HepG2 (cell line): Measurements from ENCODE around the gene OAF. TPM values are rescaled to one million over a fixed set of nuclear protein-coding genes. Genes with fewer than 3 reads are reported as not detected.
A peak's percentile ranks its signal among the peaks of the same experiment; 100 is the strongest.

Source experiments
- AKAP8 ChIP-seq: sonication (generic); formaldehyde crosslinking; IDR thresholded peaks from 2 replicates; pipeline ENCODE4 v1.5.1; 2020; ENCODE audit warnings: mild to moderate bottlenecking, missing genetic modification reagents
- ERF ChIP-seq: IDR thresholded peaks from 2 replicates; pipeline ENCODE4 v1.6.1; 2018; ENCODE audit warnings: missing biosample characterization, missing genetic modification reagents
- FOXM1 ChIP-seq: sonication (generic); formaldehyde crosslinking; IDR thresholded peaks from 2 replicates; pipeline ENCODE4 v1.5.0; 2020; ENCODE audit warnings: missing genetic modification reagents
- FOXO4 ChIP-seq: sonication (generic); formaldehyde crosslinking; conservative IDR thresholded peaks from 2 replicates; pipeline ENCODE4 v1.8.1; 2023; ENCODE audit warnings: missing genetic modification reagents
- GATAD2A ChIP-seq: IDR thresholded peaks from 2 replicates; pipeline ENCODE4 v1.6.1; 2016
- IKZF5 ChIP-seq: IDR thresholded peaks from 2 replicates; pipeline ENCODE4 v1.6.1; 2018; ENCODE audit warnings: missing genetic modification reagents, mild to moderate bottlenecking, missing compliant biosample characterization
- KDM3A ChIP-seq: IDR thresholded peaks from 2 replicates; pipeline ENCODE4 v1.6.1; 2018; ENCODE audit warnings: low read depth, missing compliant biosample characterization
- NFIB ChIP-seq: sonication (generic); formaldehyde crosslinking; IDR thresholded peaks from 2 replicates; pipeline ENCODE4 v1.9.0; 2021; ENCODE audit warnings: missing genetic modification reagents, mild to moderate bottlenecking, borderline replicate concordance
- NFYB ChIP-seq: sonication (generic); formaldehyde crosslinking; IDR thresholded peaks from 2 replicates; pipeline ENCODE4 v1.4.0; 2020; ENCODE audit warnings: missing genetic modification reagents
- RFX1 ChIP-seq: fragments of 450-650 bp; IDR thresholded peaks from 2 replicates; pipeline ENCODE4 v1.6.1; 2017
- XRCC5 ChIP-seq: fragments of 200-400 bp; formaldehyde crosslinking; optimal IDR thresholded peaks from 2 replicates; pipeline ENCODE3; 2017; ENCODE audit warnings: mild to moderate bottlenecking, low read length
- ZBTB4 ChIP-seq: sonication (generic); formaldehyde crosslinking; IDR thresholded peaks from 2 replicates; pipeline ENCODE4 v1.4.0; 2020; ENCODE audit warnings: missing genetic modification reagents, mild to moderate bottlenecking, borderline replicate concordance
- ZC3H13 ChIP-seq: sonication (generic); formaldehyde crosslinking; IDR thresholded peaks from 2 replicates; pipeline ENCODE4 v1.8.1; 2023; ENCODE audit warnings: mild to moderate bottlenecking, missing genetic modification reagents, moderate library complexity
- ZC3H4 ChIP-seq: sonication (generic); formaldehyde crosslinking; IDR thresholded peaks from 2 replicates; pipeline ENCODE4 v1.4.0; 2020; ENCODE audit warnings: missing genetic modification reagents, borderline replicate concordance
- ZFYVE20 ChIP-seq: sonication (generic); formaldehyde crosslinking; IDR thresholded peaks from 2 replicates; pipeline ENCODE4 v1.8.0; 2023; ENCODE audit warnings: low read depth, mild to moderate bottlenecking, moderate library complexity, missing genetic modification reagents, borderline replicate concordance
- ZNF274 ChIP-seq: sonication (generic); formaldehyde crosslinking; IDR thresholded peaks from 2 replicates; pipeline ENCODE4 v1.5.1; 2020; ENCODE audit warnings: mild to moderate bottlenecking, missing genetic modification reagents
- ZNF556 ChIP-seq: sonication (generic); formaldehyde crosslinking; IDR thresholded peaks from 2 replicates; pipeline ENCODE4 v1.4.0; 2020; ENCODE audit warnings: mild to moderate bottlenecking, missing genetic modification reagents, borderline replicate concordance
- ZNF768 ChIP-seq: sonication (generic); formaldehyde crosslinking; IDR thresholded peaks from 2 replicates; pipeline ENCODE4 v1.4.0; 2020; ENCODE audit warnings: missing genetic modification reagents
- polyA plus RNA-seq, 8 experiments: library from polyadenylated mRNA; depleted of rRNA in 3 of 8; stranded (reverse) in 7 of 8; unstranded in 1 of 8; fragments of >200 nt; fragmentation: Illumina TruSeq in 4 of 8; extraction: Trizol in 4 of 8; gene quantifications; 2 replicates each; pipeline versions ENCODE4 v1.2.1 to v1.2.3, GENCODE V29; 2011 to 2016; ENCODE audit warnings: low read depth in 4 of 8, missing spikeins in 1 of 8, mixed read lengths in 1 of 8; ENCODE audit not compliant: insufficient read depth in 1 of 8
- total RNA-seq, 5 experiments: library from RNA; depleted of rRNA; stranded (reverse); fragments of >200 nt; fragmentation: Illumina TruSeq; extraction: Trizol; gene quantifications; 2 replicates each; pipeline ENCODE4 v1.2.3, GENCODE V29; 2016; ENCODE audit warnings: low read depth in 1 of 5
- TF ChIP-seq, protein P1 (sequence below): IDR thresholded peaks from 2 replicates; pipeline ENCODE4 v1.6.1; 2016; ENCODE audit warnings: missing biosample characterization, missing genetic modification reagents, low read depth

The OAF gene
- total and polyA plus RNA-seq, 2 of the 13 experiments (the other 11 are each of a cell fraction or from before 2014, with no cell fraction given) = 63.7 to 94.6 TPM

GRCh38 chr11:120172054-120172911, 38.5 kb upstream of the OAF start (continued):
- TF ChIP-seq ZBTB4 (CRISPR knock-in tag) (0 out of 2 replicates have a peak, but pooled peaks have one; percentile 20), ZNF768 (CRISPR knock-in tag) (peak; percentile 34; the same call in 1 of the 2 replicates), AKAP8 (CRISPR knock-in tag) (0 out of 2 replicates have a peak, but pooled peaks have one; percentile 58), XRCC5 (peak; percentile 58), KDM3A (CRISPR knock-in tag) (0 out of 2 replicates have a peak, but pooled peaks have one; percentile 29), RFX1 (no peak), NFIB (no peak), ZC3H13 (CRISPR knock-in tag) (0 out of 2 replicates have a peak, but pooled peaks have one; percentile 29), FOXM1 (no peak), IKZF5 (0 out of 2 replicates have a peak, but pooled peaks have one; percentile 21), NFYB (CRISPR knock-in tag) (no peak), ZFYVE20 (CRISPR knock-in tag) (no peak), FOXO4 (CRISPR knock-in tag) (no peak), GATAD2A (CRISPR knock-in tag) (no peak), ZC3H4 (CRISPR knock-in tag) (no peak), ZNF274 (CRISPR knock-in tag) (peak; percentile 36; the same call in 1 of the 2 replicates), ERF (CRISPR knock-in tag) (peak; percentile 37; the same call in 1 of the 2 replicates), ZNF556 (CRISPR knock-in tag) (no peak)
- TF ChIP-seq, protein P1, sequence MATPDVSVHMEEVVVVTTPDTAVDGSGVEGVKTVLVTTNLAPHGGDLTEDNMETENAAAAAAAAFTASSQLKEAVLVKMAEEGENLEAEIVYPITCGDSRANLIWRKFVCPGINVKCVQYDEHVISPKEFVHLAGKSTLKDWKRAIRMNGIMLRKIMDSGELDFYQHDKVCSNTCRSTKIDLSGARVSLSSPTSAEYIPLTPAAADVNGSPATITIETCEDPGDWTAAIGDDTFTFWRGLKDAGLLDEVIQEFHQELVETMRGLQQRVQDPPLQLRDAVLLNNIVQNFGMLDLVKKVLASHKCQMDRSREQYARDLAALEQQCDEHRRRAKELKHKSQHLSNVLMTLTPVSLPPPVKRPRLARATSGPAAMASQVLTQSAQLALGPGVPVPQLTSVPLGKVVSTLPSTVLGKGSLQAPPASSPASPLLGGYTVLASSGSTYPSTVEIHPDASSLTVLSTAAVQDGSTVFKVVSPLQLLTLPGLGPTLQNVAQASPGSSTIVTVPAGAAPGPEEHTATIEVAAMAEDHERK (CRISPR knock-in tag) = no peak
